Neuronal stem cell (in vitro differentiated cells): Measurements from ENCODE around the gene TNRC6B.

Source experiments
- DNase-seq: peaks from one replicate; pipeline ENCODE4 v3.0.0-alpha.2; 2013; ENCODE audit warnings: low spot score
- H2AFZ ChIP-seq: one replicate; pipeline ENCODE4 v1.6.1; 2013; ENCODE audit warnings: mild to moderate bottlenecking, low read length, inconsistent platforms
- H2AK5ac ChIP-seq: 2 replicates; pipeline ENCODE4 v1.6.1; 2013; ENCODE audit warnings: low read depth, mild to moderate bottlenecking, inconsistent platforms, low read length, moderate library complexity, mixed read lengths
- H2BK120ac ChIP-seq: 2 replicates; pipeline ENCODE4 v1.6.1; 2013; ENCODE audit warnings: low read depth, mild to moderate bottlenecking, inconsistent platforms, low read length, moderate library complexity, mixed read lengths
- H2BK12ac ChIP-seq: one replicate; pipeline ENCODE4 v1.6.1; 2013; ENCODE audit warnings: low read length, inconsistent platforms
- H2BK15ac ChIP-seq: 2 replicates; pipeline ENCODE4 v1.6.1; 2013; ENCODE audit warnings: mild to moderate bottlenecking, low read length, inconsistent platforms, mixed read lengths
- H2BK5ac ChIP-seq: one replicate; pipeline ENCODE4 v1.6.1; 2013; ENCODE audit warnings: inconsistent platforms, mild to moderate bottlenecking, low read length, moderate library complexity
- H3K14ac ChIP-seq: one replicate; pipeline ENCODE4 v1.6.1; 2013; ENCODE audit warnings: low read length, inconsistent platforms
- H3K18ac ChIP-seq: 2 replicates; pipeline ENCODE4 v1.6.1; 2013; ENCODE audit warnings: low read length, inconsistent platforms
- H3K23ac ChIP-seq: 2 replicates; pipeline ENCODE4 v1.6.1; 2013; ENCODE audit warnings: low read depth, mild to moderate bottlenecking, mixed read lengths, low read length, inconsistent platforms; ENCODE audit not compliant: poor library complexity
- H3K27ac ChIP-seq: replicated peaks from 3 replicates; pipeline ENCODE4 v1.5.1; 2013; ENCODE audit warnings: low read length, inconsistent platforms
- H3K27me3 ChIP-seq, 3 experiments: 2 replicates each; pipeline ENCODE4 v1.6.1; 2013; ENCODE audit warnings: low read length in 3 of 3, mild to moderate bottlenecking in 2 of 3, inconsistent platforms in 1 of 3, low read depth in 1 of 3, mixed read lengths in 1 of 3, moderate library complexity in 1 of 3; ENCODE audit not compliant: control insufficient read depth in 3 of 3, insufficient read depth in 3 of 3
- H3K36me3 ChIP-seq, 2 donors: replicated peaks in 1 of 2; 2 replicates each; pipeline ENCODE4 v1.6.1; 2013; ENCODE audit warnings: low read length in 2 of 2; ENCODE audit not compliant: control insufficient read depth in 2 of 2, insufficient read depth in 2 of 2
- H3K4ac ChIP-seq: 2 replicates; pipeline ENCODE4 v1.6.1; 2013; ENCODE audit warnings: inconsistent platforms, mild to moderate bottlenecking, low read length, moderate library complexity
- H3K4me1 ChIP-seq, 2 donors: 1 replicate in 1 of 2; 2 replicates in 1 of 2; pipeline ENCODE4 v1.6.1; 2013; ENCODE audit warnings: low read length in 2 of 2, low read depth in 1 of 2; ENCODE audit not compliant: control insufficient read depth in 2 of 2, insufficient read depth in 1 of 2
- H3K4me2 ChIP-seq: one replicate; pipeline ENCODE4 v1.6.1; 2013; ENCODE audit warnings: mild to moderate bottlenecking, low read length, inconsistent platforms; ENCODE audit not compliant: insufficient read depth, poor library complexity, severe bottlenecking
- H3K4me3 ChIP-seq, 2 donors: 2 replicates each; pipeline ENCODE4 v1.5.1; 2013; ENCODE audit warnings: low read length in 2 of 2, mild to moderate bottlenecking in 2 of 2, inconsistent platforms in 1 of 2, moderate library complexity in 1 of 2
- H3K79me1 ChIP-seq: one replicate; pipeline ENCODE4 v1.6.1; 2013; ENCODE audit warnings: low read depth, mild to moderate bottlenecking, inconsistent platforms, low read length, moderate library complexity
- H3K9ac ChIP-seq: one replicate; pipeline ENCODE4 v1.6.1; 2013; ENCODE audit warnings: mild to moderate bottlenecking, low read depth, low read length, inconsistent platforms; ENCODE audit not compliant: poor library complexity
- H3K9me3 ChIP-seq, 2 donors: replicated peaks in 1 of 2; 2 replicates each; pipeline versions ENCODE3 to v1.6.1; 2013; ENCODE audit warnings: low read length in 2 of 2, mild to moderate bottlenecking in 2 of 2, inconsistent platforms in 1 of 2, low read depth in 1 of 2, mixed read lengths in 1 of 2, moderate library complexity in 1 of 2; ENCODE audit not compliant: control insufficient read depth in 2 of 2, insufficient read depth in 1 of 2
- H4K8ac ChIP-seq: one replicate; pipeline ENCODE4 v1.6.1; 2013; ENCODE audit warnings: low read depth, mild to moderate bottlenecking, inconsistent platforms, low read length, moderate library complexity
- H4K91ac ChIP-seq: one replicate; pipeline ENCODE4 v1.6.1; 2013; ENCODE audit warnings: low read length, low read depth, mild to moderate bottlenecking, inconsistent platforms; ENCODE audit not compliant: poor library complexity
- WGBS, 2 donors: extraction: QIAGEN DNeasy Blood & Tissue Kit; methylation state at CpG; one replicate each; pipeline ENCODE4 v1.1.7; 2013; ENCODE audit warnings: missing lambda C conversion rate in 2 of 2, mixed read lengths in 1 of 2; ENCODE audit not compliant: insufficient read length in 2 of 2, insufficient replicate concordance in 1 of 2; ENCODE audit errors: extremely low coverage in 2 of 2; 5-methylcytosine and 5-hydroxymethylcytosine counted together

TNRC6B gene

DNA sequence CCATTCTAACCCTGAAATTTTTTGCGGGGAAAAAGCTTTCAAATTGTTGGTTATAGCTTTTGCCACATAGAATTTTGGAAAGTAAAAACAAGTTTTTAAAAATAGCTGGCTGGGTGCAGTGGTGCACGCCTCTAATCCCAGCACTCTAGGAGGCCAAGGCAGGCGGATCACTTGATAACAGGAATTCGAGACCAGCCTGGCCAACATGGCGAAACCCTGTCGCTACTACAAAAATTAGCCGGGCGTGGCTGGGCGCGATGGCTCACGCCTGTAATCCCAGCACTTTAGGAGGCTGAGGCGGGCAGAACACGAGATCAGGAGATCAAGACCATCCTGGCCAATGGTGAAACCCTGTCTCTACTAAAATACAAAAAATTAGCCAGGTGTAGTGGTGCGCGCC lies 54.9 kb downstream of the TNRC6B start:
- no CpG with 5 or more reads among the region's 15 CpGs for whole genome bisulfite sequencing, 2 donors
- Histone ChIP-seq H3K4me3 (no peak overlapping the region), H2BK120ac (no peak overlapping the region), H3K79me1 (peaks cover 5% of the 10 kb centered on the region), H3K4me2 (no peak overlapping the region), H3K36me3 (peaks cover 9 to 73% of the 10 kb centered on the region in 2 donors), H3K4me1 (peaks cover 0 to 2% of the 10 kb centered on the region in 2 donors), H2AK5ac (no peak overlapping the region), H3K9me3 (peaks cover 1 to 11% of the 10 kb centered on the region in 2 donors), H2BK5ac (no peak overlapping the region), H3K27me3 (no peaks in the 10 kb centered on the region), H3K18ac (no peak overlapping the region), H2BK12ac (no peak overlapping the region), H3K9ac (no peak overlapping the region), H3K23ac (no peak overlapping the region), H2BK15ac (no peak overlapping the region), H3K27ac (no peak overlapping the region), H3K14ac (no peak overlapping the region), H4K8ac (peak overlapping the region; percentile 2), H4K91ac (no peak overlapping the region), H3K4ac (no peak overlapping the region), H2AFZ (no peak overlapping the region)
- DNase-seq, result no peak

- H3K4me3 ChIP-seq, result no peak overlapping the region
- H3K4ac ChIP-seq, result no peak overlapping the region
- H3K4me2 ChIP-seq, result no peak overlapping the region
- no peak overlapping the region for H4K91ac ChIP-seq
- no peak overlapping the region for H3K14ac ChIP-seq
- H3K79me1 ChIP-seq, result peaks cover 9% of the 10 kb centered on the region
- H3K18ac ChIP-seq, result no peak overlapping the region
- no peak overlapping the region for H3K9ac ChIP-seq
- no peak overlapping the region for H2BK120ac ChIP-seq
- peaks cover 1 to 11% of the 10 kb centered on the region in 2 donors for H3K9me3 ChIP-seq
- no peak for DNase-seq
- H4K8ac ChIP-seq, result no peak overlapping the region
- H2BK15ac ChIP-seq, result no peak overlapping the region
- H3K23ac ChIP-seq, result no peak overlapping the region
- H2AFZ ChIP-seq, result no peak overlapping the region
- H3K27me3 ChIP-seq, result no peaks in the 10 kb centered on the region
- no peak overlapping the region for H3K27ac ChIP-seq
- H2BK5ac ChIP-seq, result no peak overlapping the region
- WGBS, 2 donors, result no CpG with 5 or more reads among the region's 8 CpGs
- H2AK5ac ChIP-seq, result no peak overlapping the region
- peaks cover 9 to 66% of the 10 kb centered on the region in 2 donors for H3K36me3 ChIP-seq
- peaks cover 0 to 11% of the 10 kb centered on the region in 2 donors for H3K4me1 ChIP-seq
- no peak overlapping the region for H2BK12ac ChIP-seq
Measured at GRCh38 chr22:40233886-40234285, 56.2 kb downstream of the TNRC6B start.

DNA sequence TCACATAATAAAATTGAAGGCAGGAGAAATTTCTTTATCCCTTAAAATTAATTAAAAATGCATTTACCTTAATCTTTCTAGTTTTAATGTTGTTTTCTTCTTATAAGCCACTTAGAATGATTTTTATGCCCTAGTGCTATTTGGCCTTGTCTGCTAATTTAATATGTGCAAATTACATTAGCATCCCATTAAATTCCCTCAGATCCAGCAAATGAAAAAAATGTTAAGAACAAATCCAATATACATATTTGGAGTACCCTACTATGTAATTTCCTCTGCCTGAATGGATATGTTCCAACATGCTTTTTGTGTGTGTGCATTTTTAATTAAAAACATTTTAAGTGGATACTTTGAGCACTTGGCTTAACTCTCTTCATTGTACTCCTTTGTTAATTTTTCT lies 56.9 kb downstream of the TNRC6B start:
- no peak overlapping the region for H3K18ac ChIP-seq
- no peak overlapping the region for H4K8ac ChIP-seq
- H2BK5ac ChIP-seq, result no peak overlapping the region
- peaks cover 1 to 10% of the 10 kb centered on the region in 2 donors for H3K9me3 ChIP-seq
- H2BK120ac ChIP-seq, result no peak overlapping the region
- H3K4me3 ChIP-seq, result no peak overlapping the region
- H3K4me2 ChIP-seq, result no peak overlapping the region
- no peak overlapping the region for H3K23ac ChIP-seq
- H2AK5ac ChIP-seq, result no peak overlapping the region
- no peak overlapping the region for H2AFZ ChIP-seq
- no peak for DNase-seq
- no peak overlapping the region for H3K14ac ChIP-seq
- no peak overlapping the region for H2BK15ac ChIP-seq
- H3K27me3 ChIP-seq, result no peaks in the 10 kb centered on the region
- H3K36me3 ChIP-seq, result peaks cover 9 to 58% of the 10 kb centered on the region in 2 donors
- H3K4me1 ChIP-seq, result peaks cover 0 to 16% of the 10 kb centered on the region in 2 donors
- H3K9ac ChIP-seq, result no peak overlapping the region
- no peak overlapping the region for H4K91ac ChIP-seq
- no peak overlapping the region for H3K27ac ChIP-seq
- no peak overlapping the region for H3K4ac ChIP-seq
- no peak overlapping the region for H2BK12ac ChIP-seq
- peaks cover 9% of the 10 kb centered on the region for H3K79me1 ChIP-seq

DNA sequence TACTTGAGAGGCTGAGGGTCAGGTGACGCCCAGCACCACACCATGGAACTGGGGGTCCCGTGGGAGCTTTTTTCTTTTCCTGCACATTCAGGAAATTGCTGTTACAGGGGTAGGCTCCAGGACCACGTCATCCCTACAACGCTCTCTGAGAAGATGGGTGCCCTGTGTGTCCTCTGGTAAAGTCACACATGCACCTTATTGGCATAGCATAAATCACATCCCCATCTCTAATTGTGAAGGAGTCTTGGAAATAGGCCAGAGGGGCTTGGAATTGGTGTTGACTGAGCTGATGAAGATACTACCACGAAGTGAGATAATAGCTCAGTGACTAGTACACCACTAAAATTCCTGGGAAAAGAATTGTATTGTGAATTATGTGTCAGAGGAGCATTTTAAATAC lies 57.6 kb downstream of the TNRC6B start:
- H2AK5ac ChIP-seq, result no peak overlapping the region
- H3K4me3 ChIP-seq, result no peak overlapping the region
- H4K91ac ChIP-seq, result no peak overlapping the region
- H3K9me3 ChIP-seq, result peaks cover 1 to 5% of the 10 kb centered on the region in 2 donors
- H3K4me2 ChIP-seq, result no peak overlapping the region
- no peak overlapping the region for H3K9ac ChIP-seq
- no peak overlapping the region for H3K18ac ChIP-seq
- no peak overlapping the region for H2AFZ ChIP-seq
- H2BK12ac ChIP-seq, result no peak overlapping the region
- H3K14ac ChIP-seq, result no peak overlapping the region
- no peak overlapping the region for H2BK5ac ChIP-seq
- H3K27me3 ChIP-seq, result no peaks in the 10 kb centered on the region
- no peak overlapping the region for H2BK15ac ChIP-seq
- WGBS, 2 donors, result no CpG with 5 or more reads among the region's 5 CpGs
- H3K27ac ChIP-seq, result no peak overlapping the region
- H2BK120ac ChIP-seq, result no peak overlapping the region
- H3K4ac ChIP-seq, result no peak overlapping the region
- no peak overlapping the region for H3K23ac ChIP-seq
- H3K4me1 ChIP-seq, result peaks cover 4 to 18% of the 10 kb centered on the region in 2 donors
- H3K36me3 ChIP-seq, result peaks cover 9 to 52% of the 10 kb centered on the region in 2 donors
- H4K8ac ChIP-seq, result no peak overlapping the region
- peaks cover 9% of the 10 kb centered on the region for H3K79me1 ChIP-seq
- DNase-seq, result no peak
